Neural cell (in vitro differentiated cells): ENCODE results near the gene GPR15LG. TPM values are rescaled to one million over a fixed set of nuclear protein-coding genes. Genes with fewer than 3 reads are reported as not detected.

Experiments
- H2AFZ ChIP-seq: fragments of 200-600, 300-800 bp; sonication (generic), shearing (Covaris generic); 2 replicates; pipeline ENCODE4 v1.6.0; 2014; ENCODE audit warnings: low read depth, mild to moderate bottlenecking, antibody characterized with exemption, low read length, moderate library complexity
- H3F3A ChIP-seq: fragments of 200-600 bp; shearing (Covaris generic); 2 replicates; pipeline ENCODE4 v1.6.1; 2016; ENCODE audit warnings: mild to moderate bottlenecking, moderate library complexity, mixed read lengths, antibody characterized with exemption, low read length; ENCODE audit not compliant: insufficient read depth, poor library complexity, severe bottlenecking
- H3K27ac ChIP-seq: fragments of 200-600, 300-800 bp; sonication (generic), shearing (Covaris generic); 2 replicates; pipeline ENCODE4 v1.5.1; 2014; ENCODE audit warnings: mild to moderate bottlenecking, low read length, moderate library complexity
- H3K27me3 ChIP-seq: fragments of 300-800, 200-600 bp; sonication (generic), shearing (Covaris generic); 2 replicates; pipeline ENCODE4 v1.6.0; 2014; ENCODE audit warnings: mild to moderate bottlenecking, low read depth, low read length, moderate library complexity; ENCODE audit not compliant: insufficient read depth
- H3K36me3 ChIP-seq: fragments of 300-800, 200-600 bp; sonication (generic), shearing (Covaris generic); 2 replicates; pipeline ENCODE4 v1.5.1; 2014; ENCODE audit warnings: mild to moderate bottlenecking, antibody characterized with exemption, low read length, moderate library complexity; ENCODE audit not compliant: insufficient read depth
- H3K4me2 ChIP-seq: fragments of 300-800, 200-600 bp; sonication (generic), shearing (Covaris generic); 2 replicates; pipeline ENCODE4 v1.6.0; 2014; ENCODE audit warnings: mild to moderate bottlenecking, low read length
- H3K4me3 ChIP-seq: fragments of 300-800, 200-600 bp; sonication (generic), shearing (Covaris generic); 2 replicates; pipeline ENCODE4 v1.5.1; 2014; ENCODE audit warnings: mild to moderate bottlenecking, low read length, moderate library complexity
- H3K79me2 ChIP-seq: fragments of 200-600 bp; shearing (Covaris generic); replicated peaks from 2 replicates; pipeline ENCODE4 v1.6.0; 2014; ENCODE audit warnings: mild to moderate bottlenecking, low read length, moderate library complexity; ENCODE audit not compliant: insufficient read depth
- H3K9ac ChIP-seq: fragments of 300-800, 200-600 bp; sonication (generic), shearing (Covaris generic); 2 replicates; pipeline ENCODE4 v1.6.1; 2016; ENCODE audit warnings: mild to moderate bottlenecking, low read length, mixed read lengths
- H3K9me2 ChIP-seq: fragments of 200-600 bp; shearing (Covaris generic); 2 replicates; pipeline ENCODE4 v1.6.1; 2016; ENCODE audit warnings: mild to moderate bottlenecking, low read length, mixed read lengths; ENCODE audit not compliant: insufficient read depth
- H3K9me3 ChIP-seq: fragments of 200-600, 300-800 bp; sonication (generic), shearing (Covaris generic); 2 replicates; pipeline ENCODE4 v1.6.1; 2016; ENCODE audit warnings: mild to moderate bottlenecking, mixed run types, low read length, moderate library complexity, mixed read lengths
- H4K20me1 ChIP-seq: fragments of 200-600 bp; shearing (Covaris generic); 2 replicates; pipeline ENCODE4 v1.6.1; 2016; ENCODE audit warnings: mild to moderate bottlenecking, mixed run types; ENCODE audit not compliant: insufficient read depth
- CTCF ChIP-seq: fragments of 450-650 bp; IDR thresholded peaks from 2 replicates; pipeline ENCODE4 v1.5.1; 2014; ENCODE audit warnings: antibody characterized with exemption, mild to moderate bottlenecking, moderate library complexity; ENCODE audit not compliant: poor library complexity, severe bottlenecking
- EP300 ChIP-seq: fragments of 450-650 bp; conservative IDR thresholded peaks from 2 replicates; pipeline ENCODE4 v1.6.1; 2014; ENCODE audit warnings: antibody characterized with exemption, mild to moderate bottlenecking, moderate library complexity; ENCODE audit not compliant: poor library complexity, severe bottlenecking
- EZH2 ChIP-seq: fragments of 200-600, 300-800 bp; shearing (Covaris generic), sonication (generic); IDR thresholded peaks from 2 replicates; pipeline ENCODE4 v1.6.1; 2014; ENCODE audit warnings: antibody characterized with exemption, low read length, borderline replicate concordance, mild to moderate bottlenecking; ENCODE audit not compliant: insufficient read depth, poor library complexity, severe bottlenecking
- MXI1 ChIP-seq: fragments of 450-650 bp; conservative IDR thresholded peaks from 2 replicates; pipeline ENCODE4 v1.6.1; 2014; ENCODE audit warnings: antibody characterized with exemption, mild to moderate bottlenecking; ENCODE audit not compliant: poor library complexity, severe bottlenecking
- POLR2AphosphoS5 ChIP-seq: IDR thresholded peaks from 2 replicates; pipeline ENCODE4 v1.6.1; 2012
- RAD21 ChIP-seq: fragments of 450-650 bp; conservative IDR thresholded peaks from 2 replicates; pipeline ENCODE4 v1.6.1; 2014; ENCODE audit warnings: antibody characterized with exemption, mild to moderate bottlenecking, moderate library complexity
- REST ChIP-seq: IDR thresholded peaks from 2 replicates; pipeline ENCODE4 v1.6.1; 2012; ENCODE audit warnings: borderline replicate concordance
- SMC3 ChIP-seq: fragments of 450-650 bp; conservative IDR thresholded peaks from 2 replicates; pipeline ENCODE4 v1.6.1; 2014; ENCODE audit warnings: antibody characterized with exemption, mild to moderate bottlenecking, moderate library complexity; ENCODE audit not compliant: poor library complexity
- TAF1 ChIP-seq: IDR thresholded peaks from 2 replicates; pipeline ENCODE4 v1.6.1; 2012; ENCODE audit warnings: low read depth
- polyA plus RNA-seq: library from polyadenylated mRNA; depleted of rRNA; stranded (reverse); fragments of >200 nt; gene quantifications from 2 replicates; pipeline ENCODE4 v1.2.3, GENCODE V29; 2014

GPR15LG gene
- polyA plus RNA-seq, 1 donor from 2014 or later = not detected

GRCh38 chr10:84156009-84156408, 17.6 kb upstream of the GPR15LG start:
- Histone ChIP-seq H2AFZ (no peak overlapping the region), H3K36me3 (peaks cover 2% of the 10 kb centered on the region), H3K27me3 (no peaks in the 10 kb centered on the region), H3K79me2 (no peaks in the 10 kb centered on the region), H3K4me3 (no peak overlapping the region), H3K9ac (no peak overlapping the region), H3K9me2 (no peaks in the 10 kb centered on the region), H3K27ac (no peak overlapping the region), H3F3A (no peaks in the 10 kb centered on the region), H3K4me2 (no peak overlapping the region), H4K20me1 (no peaks in the 10 kb centered on the region), H3K9me3 (no peaks in the 10 kb centered on the region)
- TF ChIP-seq EP300 (no peak), SMC3 (no peak), TAF1 (no peak), REST (no peak), EZH2 (no peak), MXI1 (no peak), RAD21 (no peak), CTCF (no peak), POLR2AphosphoS5 (no peak)

GRCh38 chr10:84156768-84157167, 16.8 kb upstream of the GPR15LG start:
- Histone ChIP-seq H3K9ac (no peak overlapping the region), H4K20me1 (no peaks in the 10 kb centered on the region), H3K36me3 (no peaks in the 10 kb centered on the region), H3F3A (no peaks in the 10 kb centered on the region), H3K27me3 (no peaks in the 10 kb centered on the region), H3K27ac (no peak overlapping the region), H3K79me2 (no peaks in the 10 kb centered on the region), H3K4me2 (no peak overlapping the region), H3K4me3 (no peak overlapping the region), H3K9me3 (no peaks in the 10 kb centered on the region), H2AFZ (no peak overlapping the region), H3K9me2 (no peaks in the 10 kb centered on the region)
- TF ChIP-seq MXI1 (no peak), CTCF (no peak), POLR2AphosphoS5 (no peak), RAD21 (no peak), EP300 (no peak), REST (no peak), SMC3 (no peak), EZH2 (no peak), TAF1 (no peak)
